ENCODE results near the gene FBXO33.
"Not testable (repeated sequence)": the region's sequence is repeated elsewhere in the genome, so short reads cannot be mapped to it uniquely, and the experiment has no call there.

FBXO33 gene

DNA sequence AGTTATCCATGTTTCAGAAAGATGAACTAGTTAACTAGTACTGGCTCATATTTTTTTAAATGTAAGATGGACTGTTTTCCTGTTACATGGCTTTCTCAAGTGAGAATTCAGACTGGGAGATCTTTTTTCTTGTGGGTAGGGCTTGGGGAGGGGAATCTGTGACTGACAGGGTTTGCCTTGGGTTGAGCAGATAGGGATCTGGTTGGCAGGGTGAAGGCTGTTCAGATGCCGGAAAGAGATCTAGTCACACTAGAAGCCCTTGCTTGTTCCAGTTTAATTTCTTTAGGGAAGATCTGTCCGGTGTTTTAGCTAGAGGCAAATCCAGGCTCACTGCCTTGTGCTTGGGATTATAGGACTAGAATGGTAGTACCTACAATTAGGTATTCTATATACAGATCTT is 63.2 kb downstream of the FBXO33 start:
- DNase-seq = no peak

DNA sequence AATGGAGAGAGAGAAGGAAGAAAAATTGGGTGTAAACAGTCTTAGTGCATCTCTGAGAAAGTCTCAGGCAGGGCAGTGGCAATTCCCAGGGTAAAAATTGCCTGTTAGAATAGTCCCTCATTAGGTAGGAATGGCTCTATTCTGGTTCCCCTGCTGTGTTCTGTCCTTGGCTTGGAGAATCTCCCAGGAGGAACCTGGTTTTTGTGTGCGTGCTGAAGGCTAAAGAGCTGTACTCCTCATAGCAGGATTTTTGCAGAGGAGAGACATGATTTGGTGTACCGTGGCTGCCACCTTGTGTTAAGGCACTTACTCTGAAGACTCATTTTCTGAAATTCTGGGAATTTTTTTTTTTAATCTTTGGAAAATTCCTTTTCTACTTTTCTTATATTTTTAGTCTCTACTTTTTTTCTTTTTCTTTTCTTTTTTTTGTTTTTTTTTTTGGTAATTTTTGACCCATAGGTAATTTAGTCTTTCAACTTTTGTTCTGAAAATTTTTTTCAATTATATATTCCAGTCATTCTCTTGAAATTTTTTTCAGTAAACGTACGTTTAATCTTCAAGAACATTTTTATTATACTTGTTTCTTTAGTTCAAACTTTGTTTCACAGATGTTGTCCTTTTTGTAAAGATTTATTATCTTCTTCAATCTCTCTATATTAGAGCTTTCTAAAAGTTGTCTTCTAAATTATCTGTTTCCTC is 63.8 kb downstream of the FBXO33 start:
- DNase-seq = peak; percentile 8 to 72

DNA sequence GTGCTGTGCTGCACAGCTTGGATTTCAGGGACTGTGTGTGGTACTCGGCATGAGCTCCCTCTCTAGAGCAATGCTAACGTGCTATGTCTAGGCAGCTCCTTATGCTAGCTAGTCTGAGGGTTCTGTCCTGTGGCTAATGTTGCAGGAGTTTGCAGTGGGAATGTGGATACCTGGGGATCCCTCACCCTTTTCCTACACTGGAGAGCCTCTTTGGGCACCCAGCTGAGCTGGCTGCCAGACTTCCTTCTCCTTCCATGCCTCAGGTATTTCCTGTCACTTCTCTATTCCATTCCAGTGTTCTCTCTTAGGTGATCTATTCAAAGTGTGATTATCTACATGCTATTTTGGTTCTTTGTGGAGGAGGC is 64.9 kb downstream of the FBXO33 start:
- no peak for DNase-seq

DNA sequence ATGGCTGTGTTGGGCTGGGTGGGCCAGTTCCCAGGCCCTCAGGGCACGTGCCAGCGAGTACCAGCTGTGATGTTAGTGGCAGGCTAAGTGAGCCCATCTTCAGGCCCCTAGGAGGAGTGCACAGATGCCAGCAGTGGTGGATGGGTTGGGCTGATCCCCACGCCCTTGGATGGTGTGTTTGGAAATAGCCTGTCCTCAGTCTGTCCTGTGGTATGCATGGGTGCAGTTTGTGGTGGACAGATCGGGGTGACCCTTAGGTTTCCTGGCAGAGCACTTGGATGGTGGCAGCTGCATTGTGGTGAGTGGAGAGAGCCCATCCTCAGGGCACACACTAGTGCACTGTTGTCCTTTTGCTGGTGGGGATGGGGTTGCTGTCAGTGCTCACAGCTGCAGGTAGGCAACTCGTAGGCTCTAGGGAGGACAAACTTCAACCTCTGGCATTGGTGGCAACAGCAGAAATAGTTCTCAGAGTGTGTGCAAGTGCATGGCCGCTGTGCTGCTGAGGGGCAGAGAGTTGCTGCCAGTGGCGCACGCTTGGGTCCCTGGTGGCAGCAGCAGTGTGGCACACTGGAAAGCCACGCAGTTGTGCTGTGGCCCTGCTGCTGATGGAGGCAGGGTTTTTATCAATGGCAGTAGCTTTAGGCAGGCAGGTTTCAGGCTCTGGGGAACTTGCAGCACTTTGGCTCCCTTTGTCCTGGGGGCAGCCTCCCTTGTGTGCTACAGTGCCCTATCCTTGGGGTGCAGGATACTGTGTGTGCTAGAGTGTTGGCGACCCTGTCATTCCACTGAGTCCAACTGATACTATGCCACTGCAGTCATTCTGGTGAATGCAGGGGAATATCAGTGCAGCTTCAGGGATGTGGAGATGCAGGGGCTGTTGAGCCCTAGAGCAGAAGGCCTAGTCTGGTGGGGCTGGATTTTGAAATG is 65.5 kb downstream of the FBXO33 start:
- no peak for DNase-seq

DNA sequence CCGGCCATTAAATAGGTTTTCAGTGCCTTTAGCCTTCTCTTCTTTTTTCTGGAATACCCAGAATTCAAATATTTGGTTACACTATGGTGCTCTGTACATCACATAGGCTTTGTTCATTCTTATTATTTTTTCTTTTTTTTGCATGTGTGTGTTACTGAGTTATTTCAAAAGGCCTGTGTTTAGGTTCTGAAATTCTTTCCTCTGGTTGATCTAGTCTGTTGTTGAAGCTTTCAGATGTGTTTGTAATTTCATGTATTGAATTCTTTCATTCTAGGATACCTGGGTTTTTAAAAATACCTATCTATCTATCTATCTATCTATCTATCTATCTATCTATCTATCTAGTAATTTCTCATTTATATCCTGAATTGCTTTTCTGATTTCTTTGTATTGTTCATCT is 66.9 kb downstream of the FBXO33 start:
- no peak for DNase-seq

DNA sequence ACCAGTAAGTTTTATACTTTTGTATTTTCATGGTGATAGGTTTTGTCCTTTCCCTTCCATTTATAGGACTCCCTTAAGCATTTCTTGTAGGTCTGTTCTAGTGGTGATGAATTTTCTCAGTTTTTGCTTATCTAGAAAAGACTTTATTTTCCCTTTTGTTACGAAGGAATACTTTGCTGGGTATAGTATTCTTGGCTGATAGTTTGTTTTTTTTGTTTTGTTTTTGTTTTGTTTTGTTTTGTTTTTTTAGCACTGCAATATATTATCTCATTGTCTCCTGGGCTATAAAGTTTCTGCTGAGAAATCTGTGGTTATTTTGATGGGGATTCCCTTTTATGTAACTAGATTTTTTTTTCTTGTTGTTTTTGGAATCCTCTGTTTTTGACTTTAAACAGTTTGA is 67.7 kb downstream of the FBXO33 start:
- no peak for DNase-seq

DNA sequence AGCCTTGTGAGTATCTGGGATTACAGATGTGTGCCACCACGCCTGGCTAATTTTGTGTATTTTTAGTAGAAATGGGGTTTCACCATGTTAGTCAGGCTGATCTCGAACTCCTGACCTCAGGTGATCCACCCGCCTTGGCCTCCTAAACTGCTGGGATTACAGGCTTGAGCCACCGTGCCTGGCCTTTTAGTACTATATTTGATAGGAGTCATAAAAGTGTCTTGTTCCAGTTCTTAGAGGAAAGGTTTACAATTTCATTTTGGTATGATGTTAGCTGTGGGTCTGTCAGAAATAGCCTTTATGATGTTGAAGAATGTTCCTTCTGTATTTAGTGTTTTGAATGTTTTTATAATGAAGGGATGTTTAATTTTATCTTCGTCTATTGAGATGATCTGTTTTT is 70.7 kb downstream of the FBXO33 start:
- DNase-seq = not testable (repeated sequence)

DNA sequence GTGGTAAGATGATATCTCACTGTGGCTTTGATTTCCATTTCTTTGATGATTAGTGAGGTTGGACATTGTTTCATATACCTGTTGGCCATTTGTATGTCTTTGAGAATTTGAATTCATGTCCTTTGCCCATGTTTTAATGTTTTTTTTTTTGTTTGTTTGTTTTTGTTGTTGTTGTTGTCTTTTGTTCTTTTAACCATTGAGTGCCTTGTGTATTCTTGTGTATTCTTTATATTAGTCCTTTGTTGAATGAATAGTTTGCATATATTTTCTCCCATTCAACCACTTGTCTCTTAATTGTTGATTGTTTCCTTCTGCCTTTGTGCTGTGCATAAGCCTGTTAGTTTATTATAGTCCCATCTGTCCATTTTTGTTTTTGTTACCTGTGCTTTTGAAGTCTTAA is 71.9 kb downstream of the FBXO33 start:
- DNase-seq = no peak

DNA sequence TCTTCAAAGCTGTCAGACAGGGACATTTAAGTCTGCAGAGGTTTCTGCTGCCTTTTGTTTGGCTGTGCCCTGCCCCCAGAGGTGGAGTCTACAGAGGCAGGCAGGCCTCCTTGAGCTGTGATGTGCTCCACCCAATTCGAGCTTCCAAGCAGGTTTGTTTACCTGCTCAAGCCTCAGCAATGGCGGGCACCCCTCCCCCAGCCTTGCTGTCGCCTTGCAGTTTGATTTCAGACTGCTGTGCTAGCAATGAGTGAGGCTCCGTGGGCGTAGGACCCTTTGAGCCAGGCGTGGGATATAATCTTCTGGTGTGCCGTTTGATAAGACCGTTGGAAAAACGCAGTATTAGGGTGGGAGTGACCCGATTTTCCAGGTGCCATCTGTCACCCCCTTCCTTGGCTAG is 73.2 kb downstream of the FBXO33 start:
- not testable (repeated sequence) for DNase-seq

DNA sequence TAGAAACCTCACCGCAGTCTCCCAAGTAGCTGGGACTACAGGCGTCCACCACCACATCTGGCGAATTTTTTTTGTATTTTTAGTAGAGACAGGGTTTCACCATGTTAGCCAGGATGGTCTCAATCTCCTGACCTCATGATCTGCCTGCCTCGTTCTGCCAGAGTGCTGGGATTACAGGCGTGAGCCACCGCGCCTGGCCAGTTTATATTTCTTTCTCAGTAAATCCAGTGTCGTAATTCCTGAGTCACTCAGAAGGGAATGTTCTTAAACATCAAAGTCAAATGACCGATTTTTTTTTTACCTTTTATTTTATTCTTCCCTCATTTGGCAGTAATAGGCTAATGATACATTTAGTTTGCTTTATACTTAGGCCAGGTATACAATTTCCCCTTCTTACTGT is 80.5 kb downstream of the FBXO33 start:
- no peak for DNase-seq

DNA sequence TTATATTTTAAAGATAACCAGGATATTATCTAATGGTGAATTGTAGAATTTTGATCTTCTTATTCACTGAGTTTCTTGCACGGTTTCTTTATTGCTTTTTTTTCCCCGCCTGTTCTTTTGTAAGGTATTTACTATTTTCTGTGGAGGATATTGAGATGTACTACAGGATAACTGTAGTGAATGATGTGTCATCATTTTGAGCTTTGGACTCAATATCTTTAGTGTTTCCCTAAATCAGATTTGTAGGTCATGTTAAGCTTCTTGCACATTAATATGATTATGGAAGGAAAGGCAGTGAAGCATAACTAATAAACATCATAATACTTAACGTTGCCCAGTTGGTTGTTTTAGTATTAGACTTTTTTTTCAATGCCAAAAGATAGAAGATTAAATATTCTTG is 81.4 kb downstream of the FBXO33 start:
- no peak for DNase-seq

All from NCI-H526 (cell line).